ENCODE data around the gene HAND2. TPM values are rescaled to one million over a fixed set of nuclear protein-coding genes. Genes with fewer than 3 reads are reported as not detected.

Gene HAND2
- total RNA-seq, 2 donors from 2014 or later, result not detected

DNA sequence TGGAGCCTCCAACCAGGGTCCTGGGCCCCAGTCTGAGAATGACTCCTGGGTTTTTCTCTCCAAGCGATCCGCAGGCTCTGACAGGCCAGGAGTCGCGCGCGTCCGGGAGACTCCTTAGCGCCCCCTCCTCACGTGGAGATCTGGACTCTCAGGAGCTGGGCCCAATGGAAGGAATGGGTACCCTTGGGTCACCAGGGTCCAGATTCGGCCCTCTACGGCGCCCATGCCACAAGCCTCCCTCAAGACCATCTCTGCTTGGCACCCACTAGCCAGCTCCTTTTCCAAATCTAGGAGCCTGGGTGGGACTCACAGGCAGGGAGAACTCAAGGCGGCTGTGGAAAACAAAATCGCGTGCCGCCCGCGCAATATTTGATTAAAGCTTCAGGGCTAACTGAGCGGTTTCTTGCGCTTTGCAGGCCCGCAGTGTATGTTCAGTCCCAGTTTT lies 7.1 kb downstream of the HAND2 start:
- no peaks in the 10 kb centered on the region for H3K9me3 Mint-ChIP-seq
- 4 to 10% methylated on average over 12 to 21 of the region's 21 CpGs for WGBS, 2 experiments (ENCODE audit: insufficient coverage in 1 of 2, insufficient read length in 1 of 2)
- Histone ChIP-seq H3K4me3 (ENCODE audit: low read length) (peak overlapping the region; percentile 81), H3K27ac (ENCODE audit: low read depth, low read length) (no peak overlapping the region), H3K9me3 (ENCODE audit: control insufficient read depth, low read length) (no peaks in the 10 kb centered on the region), H3K36me3 (ENCODE audit: control insufficient read depth, insufficient read depth, low read length) (no peaks in the 10 kb centered on the region), H3K4me1 (ENCODE audit: control insufficient read depth, insufficient read depth, low read length) (peaks cover 10% of the 10 kb centered on the region), H3K9ac (ENCODE audit: extremely low read depth, low read length, poor library complexity, severe bottlenecking) (no peak overlapping the region), H3K27me3 (ENCODE audit: control insufficient read depth, insufficient read depth, low read length, poor library complexity, severe bottlenecking) (peaks cover 100% of the 10 kb centered on the region)
- no peak for DNase-seq
- peaks cover 100% of the 10 kb centered on the region for H3K27me3 Mint-ChIP-seq (ENCODE audit: insufficient read depth)
- H3K4me3 Mint-ChIP-seq, result peak overlapping the region; percentile 52
- peaks cover 46% of the 10 kb centered on the region for H3K4me1 Mint-ChIP-seq
- TF ChIP-seq, protein P1, sequence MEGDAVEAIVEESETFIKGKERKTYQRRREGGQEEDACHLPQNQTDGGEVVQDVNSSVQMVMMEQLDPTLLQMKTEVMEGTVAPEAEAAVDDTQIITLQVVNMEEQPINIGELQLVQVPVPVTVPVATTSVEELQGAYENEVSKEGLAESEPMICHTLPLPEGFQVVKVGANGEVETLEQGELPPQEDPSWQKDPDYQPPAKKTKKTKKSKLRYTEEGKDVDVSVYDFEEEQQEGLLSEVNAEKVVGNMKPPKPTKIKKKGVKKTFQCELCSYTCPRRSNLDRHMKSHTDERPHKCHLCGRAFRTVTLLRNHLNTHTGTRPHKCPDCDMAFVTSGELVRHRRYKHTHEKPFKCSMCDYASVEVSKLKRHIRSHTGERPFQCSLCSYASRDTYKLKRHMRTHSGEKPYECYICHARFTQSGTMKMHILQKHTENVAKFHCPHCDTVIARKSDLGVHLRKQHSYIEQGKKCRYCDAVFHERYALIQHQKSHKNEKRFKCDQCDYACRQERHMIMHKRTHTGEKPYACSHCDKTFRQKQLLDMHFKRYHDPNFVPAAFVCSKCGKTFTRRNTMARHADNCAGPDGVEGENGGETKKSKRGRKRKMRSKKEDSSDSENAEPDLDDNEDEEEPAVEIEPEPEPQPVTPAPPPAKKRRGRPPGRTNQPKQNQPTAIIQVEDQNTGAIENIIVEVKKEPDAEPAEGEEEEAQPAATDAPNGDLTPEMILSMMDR (conservative IDR thresholded peaks at IDR 0.05), result no peak
- H3K27ac Mint-ChIP-seq, result no peak overlapping the region
- no peaks in the 10 kb centered on the region for H3K36me3 Mint-ChIP-seq (ENCODE audit: low read depth)

- Mint-ChIP-seq H3K4me3 (peak overlapping the region; percentile 52), H3K9me3 (no peaks in the 10 kb centered on the region), H3K36me3 (ENCODE audit: low read depth) (no peaks in the 10 kb centered on the region), H3K27ac (peak overlapping the region; percentile 32), H3K4me1 (peaks cover 52% of the 10 kb centered on the region), H3K27me3 (ENCODE audit: insufficient read depth) (peaks cover 100% of the 10 kb centered on the region)
- H3K4me3 ChIP-seq (ENCODE audit: low read length), result peak overlapping the region; percentile 81
- peaks cover 100% of the 10 kb centered on the region for H3K27me3 ChIP-seq (ENCODE audit: control insufficient read depth, insufficient read depth, low read length, poor library complexity, severe bottlenecking)
- DNase-seq, result peak; percentile 85
- no peak overlapping the region for H3K27ac ChIP-seq (ENCODE audit: low read depth, low read length)
- H3K4me1 ChIP-seq (ENCODE audit: control insufficient read depth, insufficient read depth, low read length), result peaks cover 10% of the 10 kb centered on the region
- no peaks in the 10 kb centered on the region for H3K9me3 ChIP-seq (ENCODE audit: control insufficient read depth, low read length)
- 0 to 1% methylated on average over 29 to 63 of the region's 63 CpGs for WGBS, 2 experiments (ENCODE audit: insufficient coverage in 1 of 2, insufficient read length in 1 of 2)
- no peaks in the 10 kb centered on the region for H3K36me3 ChIP-seq (ENCODE audit: control insufficient read depth, insufficient read depth, low read length)
- H3K9ac ChIP-seq (ENCODE audit: extremely low read depth, low read length, poor library complexity, severe bottlenecking), result no peak overlapping the region
- TF ChIP-seq, protein P1 (conservative IDR thresholded peaks at IDR 0.05), result no peak
These were observed 7.7 kb downstream of the HAND2 start for GRCh38 chr4:173522160-173522950.

- Histone ChIP-seq H3K4me1 (ENCODE audit: control insufficient read depth, insufficient read depth, low read length) (peaks cover 10% of the 10 kb centered on the region), H3K9ac (ENCODE audit: extremely low read depth, low read length, poor library complexity, severe bottlenecking) (no peak overlapping the region), H3K36me3 (ENCODE audit: control insufficient read depth, insufficient read depth, low read length) (no peaks in the 10 kb centered on the region), H3K27ac (ENCODE audit: low read depth, low read length) (no peak overlapping the region), H3K4me3 (ENCODE audit: low read length) (peak overlapping the region; percentile 81), H3K9me3 (ENCODE audit: control insufficient read depth, low read length) (no peaks in the 10 kb centered on the region), H3K27me3 (ENCODE audit: control insufficient read depth, insufficient read depth, low read length, poor library complexity, severe bottlenecking) (peaks cover 100% of the 10 kb centered on the region)
- peak overlapping the region; percentile 52 for H3K4me3 Mint-ChIP-seq
- H3K36me3 Mint-ChIP-seq (ENCODE audit: low read depth), result no peaks in the 10 kb centered on the region
- 2 to 4% methylated on average over 7 to 24 of the region's 27 CpGs for WGBS, 2 experiments (ENCODE audit: insufficient coverage in 1 of 2, insufficient read length in 1 of 2)
- H3K27me3 Mint-ChIP-seq (ENCODE audit: insufficient read depth), result peaks cover 100% of the 10 kb centered on the region
- no peaks in the 10 kb centered on the region for H3K9me3 Mint-ChIP-seq
- H3K4me1 Mint-ChIP-seq, result peaks cover 52% of the 10 kb centered on the region
- TF ChIP-seq, protein P1 (conservative IDR thresholded peaks at IDR 0.05), result no peak
- DNase-seq, result no peak
- no peak overlapping the region for H3K27ac Mint-ChIP-seq
These were observed 8.4 kb downstream of the HAND2 start for GRCh38 chr4:173521467-173522159.
